Right cardiac atrium (tissue), 5 donors: ENCODE results near the gene PI4KA. TPM values are rescaled to one million over a fixed set of nuclear protein-coding genes. Genes with fewer than 3 reads are reported as not detected.
"Not testable (repeated sequence)": the region's sequence is repeated elsewhere in the genome, so short reads cannot be mapped to it uniquely, and the experiment has no call there.

Source experiments
- ATAC-seq, 2 donors: fragments of 200-7000 bp; cut with Tn5 transposase; one replicate each; pipeline versions ENCODE4 v1.8.0 to v1.9.1; 2020; ENCODE audit warnings: moderate library complexity in 2 of 2, mild to moderate bottlenecking in 1 of 2
- DNase-seq, 3 donors: peaks; one replicate each; pipeline ENCODE4 v3.0.0-alpha.2; 2020
- H3K27ac ChIP-seq: one replicate; pipeline ENCODE4 v1.5.1; 2013; ENCODE audit warnings: mild to moderate bottlenecking, low read length, control low read depth, moderate library complexity
- H3K27me3 ChIP-seq: one replicate; pipeline ENCODE4 v1.6.1; 2013; ENCODE audit not compliant: control insufficient read depth, insufficient read depth
- H3K4me1 ChIP-seq: one replicate; pipeline ENCODE4 v1.6.1; 2013; ENCODE audit warnings: low read length; ENCODE audit not compliant: control insufficient read depth, insufficient read depth
- H3K4me3 ChIP-seq: one replicate; pipeline ENCODE4 v1.5.1; 2013; ENCODE audit warnings: low read length, control low read depth
- H3K9me3 ChIP-seq: one replicate; pipeline ENCODE4 v1.6.1; 2013; ENCODE audit warnings: low read length; ENCODE audit not compliant: control insufficient read depth
- WGBS: extraction: QIAGEN DNeasy Blood & Tissue Kit; methylation state at CpG from one replicate; pipeline ENCODE4 v1.1.7; 2013; 5-methylcytosine and 5-hydroxymethylcytosine counted together
- intact Hi-C, 4 donors: fragments of 100-400 bp; cut with DNase I; formaldehyde crosslinking; loops; one replicate each; pipeline versions ENCODE4 v1.11.0 to v1.14.0; 2022 to 2023
- polyA plus RNA-seq: library from polyadenylated mRNA; stranded (reverse); fragments of 200-250 nt; gene quantifications from one replicate; pipeline ENCODE4 v1.2.3, GENCODE V29; 2013
- total RNA-seq, 4 donors: library from RNA; stranded (reverse); fragmentation: NEBNext Ultra II Directional; extraction: Animal tissue kit (Norgen Biotek cat#: 25700); gene quantifications; one replicate each; pipeline ENCODE4 v1.2.1, GENCODE V29; 2021
- donor health status: healthy with polysubstance abuse.
- donor health status: DM: no; HTN: yes; CAD: no.
- donor health status: DM: no; HTN: no; CAD: no.
- donor health status: DM: no; HTN: yes; CAD: no; lungs with severe emphysema.
- donor health status: DM: yes; HTN: yes; CAD: no.

The PI4KA gene
- total and polyA plus RNA-seq, 5 donors, result 31.3 to 61.9 (median 52.5) TPM

DNA sequence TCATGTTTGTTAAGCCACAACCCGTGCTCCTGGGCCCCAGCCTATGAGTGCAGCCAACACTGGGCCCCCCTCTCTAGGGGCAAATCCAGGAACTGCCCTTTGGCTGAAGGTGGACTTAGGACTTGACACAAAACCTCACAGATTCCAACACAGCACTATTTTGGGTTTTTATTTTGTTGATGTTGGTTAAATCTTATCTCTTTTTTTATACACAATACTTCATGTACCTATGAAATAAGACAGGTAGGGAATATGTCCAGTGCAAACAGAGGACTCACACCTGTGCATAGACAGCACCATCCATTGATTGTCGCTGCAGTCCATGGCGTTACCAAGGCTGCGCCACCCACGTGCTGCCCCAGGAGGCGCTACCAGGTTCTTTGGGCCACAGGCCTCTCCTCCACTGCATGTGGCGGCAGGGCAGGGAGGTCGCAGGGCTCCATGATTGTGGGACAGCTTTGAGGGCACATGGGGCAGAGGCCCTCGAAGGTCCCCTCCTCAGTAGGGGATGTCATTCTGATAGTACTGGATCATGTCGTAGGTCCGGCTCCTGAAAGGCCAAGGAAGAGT is 151.0 kb downstream of the PI4KA start:
- H3K9me3 ChIP-seq, H3K27me3 ChIP-seq, H3K27ac ChIP-seq, intact Hi-C loops, ATAC-seq, H3K4me1 ChIP-seq, DNase-seq, H3K4me3 ChIP-seq: not testable (repeated sequence)
- WGBS, result 96% methylated on average over 11 of the region's 11 CpGs

DNA sequence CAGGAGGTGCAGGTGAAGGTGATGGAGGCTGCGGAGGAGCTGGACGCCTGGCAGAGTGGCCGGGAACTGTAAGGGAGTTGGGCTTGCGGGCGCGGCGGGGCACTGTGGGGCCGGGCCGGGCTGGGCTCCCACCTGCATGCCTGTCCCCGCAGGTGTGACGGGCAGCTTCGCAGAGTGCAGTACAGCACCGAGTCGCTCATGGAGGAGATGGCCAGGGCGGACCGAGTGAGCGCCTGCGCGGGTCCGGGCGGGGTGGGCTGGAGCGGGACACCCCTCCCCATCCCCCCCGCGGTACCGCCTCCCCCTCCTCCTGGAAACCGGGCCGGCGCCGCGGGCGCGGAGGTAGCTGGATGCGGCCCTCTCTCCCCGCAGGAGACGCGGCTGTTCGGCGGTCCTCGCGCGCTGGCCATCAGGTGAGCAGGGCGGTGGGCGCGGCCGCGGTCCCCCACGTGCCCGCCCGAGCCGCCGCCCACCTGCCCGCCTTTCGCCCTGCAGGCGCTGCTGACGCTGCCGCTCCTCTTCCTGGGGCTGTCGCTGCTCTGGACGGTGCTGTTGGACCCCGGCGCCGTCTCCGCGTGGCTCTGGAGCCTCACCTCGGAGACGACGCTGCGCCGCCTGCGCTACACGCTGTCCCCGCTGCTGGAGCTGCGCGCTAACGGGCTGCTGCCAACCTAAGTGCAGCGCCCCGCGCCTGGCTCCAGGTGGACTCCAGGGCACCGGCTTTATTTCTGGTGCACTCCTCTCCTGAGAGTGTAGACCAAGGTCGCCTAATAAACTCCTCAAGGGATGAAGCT is 154.6 kb downstream of the PI4KA start:
- ATAC-seq (peak in 1 of 2 donors; percentile 5), DNase-seq (peak in 1 of 3 donors; percentile 59)
- H3K4me3 ChIP-seq, intact Hi-C loops, H3K9me3 ChIP-seq, H3K4me1 ChIP-seq, H3K27ac ChIP-seq, H3K27me3 ChIP-seq: not testable (repeated sequence)
- WGBS, result 2% methylated on average over 64 of the region's 79 CpGs

DNA sequence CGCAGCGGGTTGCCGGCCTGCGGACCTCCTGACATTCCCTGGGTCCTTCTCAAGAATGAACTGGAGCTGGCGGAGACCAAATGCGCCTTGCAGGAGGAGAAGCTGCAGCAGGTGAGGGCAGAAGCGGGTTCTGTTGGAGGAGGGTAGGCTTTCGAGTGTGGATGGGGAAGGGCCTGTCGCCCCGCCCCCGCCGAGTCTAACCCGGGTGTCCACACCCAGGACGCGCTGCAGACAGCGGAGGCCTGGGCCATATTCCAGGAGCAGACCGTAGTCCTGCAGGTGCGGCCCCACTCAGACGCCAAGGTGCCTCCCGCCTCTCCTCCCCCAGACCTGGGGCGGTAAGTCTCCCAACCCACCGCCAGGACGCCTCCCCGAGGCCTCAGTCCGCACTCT is 155.2 kb downstream of the PI4KA start:
- ATAC-seq (peak; percentile 59 to 66), DNase-seq (peak in 2 of 3 donors; percentile 88 to 91)
- H3K27ac ChIP-seq, H3K27me3 ChIP-seq, H3K9me3 ChIP-seq, H3K4me1 ChIP-seq, intact Hi-C loops: not testable (repeated sequence)
- WGBS, result 2% methylated on average over 11 of the region's 25 CpGs
- H3K4me3 ChIP-seq, result peak overlapping the region; percentile 49

DNA sequence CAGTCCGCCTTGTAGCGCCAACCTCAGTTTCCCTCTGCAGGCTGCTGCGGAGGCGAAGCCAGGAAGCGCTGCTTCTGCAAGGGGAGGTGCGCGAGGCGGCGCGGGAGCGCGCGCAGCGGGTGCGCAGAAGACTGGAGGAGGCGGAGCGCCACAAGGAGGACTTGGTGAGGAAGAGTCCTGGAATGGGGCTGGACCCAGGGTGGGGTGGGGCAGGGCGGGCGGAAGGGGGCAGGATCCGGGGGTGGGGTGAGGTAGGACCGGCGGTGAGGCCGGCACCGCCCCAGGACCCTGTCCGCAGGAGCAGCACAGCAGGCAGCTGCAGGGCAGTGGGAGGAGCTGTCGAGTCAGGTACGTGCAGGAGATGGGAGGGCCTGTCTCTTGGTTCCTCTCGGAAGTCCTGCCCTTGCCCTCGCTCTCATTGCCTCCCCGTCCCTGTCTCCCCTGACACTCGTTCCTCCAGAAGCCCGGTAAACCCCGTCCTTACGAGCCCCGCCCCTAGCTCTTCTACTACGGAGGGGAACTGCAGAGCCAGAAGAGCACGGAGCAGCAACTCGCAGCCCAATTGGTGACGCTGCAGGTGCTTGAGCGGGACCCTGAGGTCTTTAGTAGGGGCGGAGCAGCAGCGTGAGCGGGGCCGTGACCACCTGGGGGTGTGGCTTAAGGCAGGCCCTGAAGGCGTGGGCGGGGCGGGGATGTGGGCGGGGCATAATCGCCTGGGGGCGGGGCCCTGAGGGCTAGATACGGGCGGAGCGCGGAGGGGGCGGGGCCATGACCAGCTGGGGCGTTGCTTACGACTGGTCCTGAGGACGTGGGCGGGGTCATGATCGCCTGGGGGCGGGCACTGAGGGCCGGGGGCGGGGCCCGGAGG is 155.8 kb downstream of the PI4KA start:
- peak; percentile 97 to 99 (median 99) for DNase-seq
- H3K9me3 ChIP-seq, H3K4me1 ChIP-seq, H3K27me3 ChIP-seq, intact Hi-C loops: not testable (repeated sequence)
- H3K27ac ChIP-seq, result peak overlapping the region; percentile 43
- ATAC-seq, result peak; percentile 97
- WGBS, result 1% methylated on average over 61 of the region's 64 CpGs
- H3K4me3 ChIP-seq, result peak overlapping the region; percentile 49

DNA sequence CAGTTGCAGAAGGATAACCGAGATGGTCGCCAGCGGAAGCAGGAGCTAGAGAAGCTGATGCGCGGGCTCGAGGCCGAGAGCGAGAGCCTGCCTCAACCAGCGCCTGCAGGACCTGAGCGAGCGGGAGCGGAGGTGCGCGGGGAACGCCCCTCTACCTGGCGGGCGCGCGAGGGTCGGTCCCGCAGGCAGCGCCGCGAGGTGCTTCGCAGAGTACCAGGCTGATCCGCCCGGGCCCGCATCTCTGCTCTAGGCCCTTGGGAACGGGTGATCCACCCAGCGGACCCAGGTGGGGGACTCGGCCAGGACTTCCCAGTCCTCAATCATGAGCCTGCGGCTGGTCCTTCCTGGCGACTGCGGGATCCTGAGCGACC is 156.5 kb downstream of the PI4KA start:
- H3K27me3 ChIP-seq, H3K4me1 ChIP-seq, H3K9me3 ChIP-seq, H3K27ac ChIP-seq, intact Hi-C loops: not testable (repeated sequence)
- ATAC-seq (peak; percentile 14 to 15), DNase-seq (peak in 1 of 3 donors; percentile 45)
- peak overlapping the region; percentile 49 for H3K4me3 ChIP-seq
- under 1% methylated on average over 27 of the region's 35 CpGs for WGBS

DNA sequence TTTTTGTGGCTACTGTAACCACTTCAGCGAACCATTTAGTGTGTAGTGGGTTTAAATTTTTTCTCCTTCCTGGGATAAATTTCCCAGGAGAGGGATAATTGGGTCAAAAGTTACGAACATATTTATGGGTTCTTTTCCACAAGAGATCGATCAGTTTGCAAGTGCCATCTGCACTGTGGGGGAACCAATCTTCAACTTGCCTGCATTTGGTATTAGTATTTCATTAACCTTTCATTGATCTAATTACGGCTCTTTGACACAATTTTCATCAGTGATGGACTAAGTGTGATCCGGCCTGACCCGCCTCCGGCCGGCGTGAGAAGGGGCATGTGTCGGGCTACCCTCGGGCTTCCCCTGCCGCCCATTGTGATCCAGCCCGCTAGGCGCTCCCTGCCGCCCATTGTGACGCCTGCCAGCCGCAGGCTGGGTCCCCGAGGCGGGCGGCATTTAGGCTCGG is 156.9 kb downstream of the PI4KA start:
- WGBS, result 15% methylated on average over 17 of the region's 21 CpGs
- H3K4me3 ChIP-seq, H3K9me3 ChIP-seq, DNase-seq, intact Hi-C loops, H3K27ac ChIP-seq, H3K27me3 ChIP-seq, H3K4me1 ChIP-seq: not testable (repeated sequence)
- peak; percentile 0 to 16 for ATAC-seq

DNA sequence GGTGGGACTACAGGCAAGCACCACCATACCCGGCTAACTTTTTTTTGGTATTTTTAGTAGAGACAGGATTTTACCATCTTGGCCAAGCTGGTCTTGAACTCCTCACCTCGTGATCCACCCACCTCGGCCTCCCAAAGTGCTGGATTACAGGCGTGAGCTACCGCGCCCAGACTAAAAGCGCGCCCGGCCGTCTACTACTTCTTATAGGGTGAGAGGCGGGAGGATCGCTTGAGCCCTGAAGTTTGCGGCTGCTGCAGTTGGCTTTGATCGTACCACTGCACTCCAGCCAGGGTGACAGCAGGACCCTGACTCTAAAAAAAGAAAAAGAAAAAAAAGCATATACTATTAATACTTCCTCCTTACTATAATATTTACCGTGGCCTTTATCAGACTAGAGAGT is 158.3 kb downstream of the PI4KA start:
- WGBS, result 90% methylated on average over 15 of the region's 15 CpGs
- ATAC-seq, intact Hi-C loops: not testable (repeated sequence)

DNA sequence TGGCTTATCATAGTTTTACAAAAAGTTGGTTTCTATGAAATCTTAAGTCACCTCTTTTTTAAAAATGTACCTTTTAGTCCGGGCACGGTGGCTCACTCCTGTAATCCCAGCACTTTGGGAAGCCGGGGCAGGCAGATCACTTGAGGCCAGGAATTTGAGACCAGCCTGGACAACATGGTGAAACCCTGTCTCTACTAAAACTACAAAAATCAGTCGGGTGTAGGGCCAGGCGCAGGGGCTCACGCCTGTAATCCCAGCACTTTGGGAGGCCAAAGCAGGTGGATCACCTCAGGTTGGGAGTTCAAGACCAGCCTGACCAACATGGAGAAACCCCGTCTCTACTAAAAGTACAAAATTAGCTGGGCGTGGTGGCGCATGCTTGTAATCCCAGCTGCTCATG is 158.8 kb downstream of the PI4KA start:
- intact Hi-C loops, ATAC-seq: not testable (repeated sequence)
- WGBS, result 85% methylated on average over 9 of the region's 9 CpGs

More for the DNA sequence above, 158.3 kb downstream of the PI4KA start:
- H3K27me3 ChIP-seq, DNase-seq, H3K4me1 ChIP-seq, H3K27ac ChIP-seq, H3K9me3 ChIP-seq, H3K4me3 ChIP-seq: not testable (repeated sequence)

DNA sequence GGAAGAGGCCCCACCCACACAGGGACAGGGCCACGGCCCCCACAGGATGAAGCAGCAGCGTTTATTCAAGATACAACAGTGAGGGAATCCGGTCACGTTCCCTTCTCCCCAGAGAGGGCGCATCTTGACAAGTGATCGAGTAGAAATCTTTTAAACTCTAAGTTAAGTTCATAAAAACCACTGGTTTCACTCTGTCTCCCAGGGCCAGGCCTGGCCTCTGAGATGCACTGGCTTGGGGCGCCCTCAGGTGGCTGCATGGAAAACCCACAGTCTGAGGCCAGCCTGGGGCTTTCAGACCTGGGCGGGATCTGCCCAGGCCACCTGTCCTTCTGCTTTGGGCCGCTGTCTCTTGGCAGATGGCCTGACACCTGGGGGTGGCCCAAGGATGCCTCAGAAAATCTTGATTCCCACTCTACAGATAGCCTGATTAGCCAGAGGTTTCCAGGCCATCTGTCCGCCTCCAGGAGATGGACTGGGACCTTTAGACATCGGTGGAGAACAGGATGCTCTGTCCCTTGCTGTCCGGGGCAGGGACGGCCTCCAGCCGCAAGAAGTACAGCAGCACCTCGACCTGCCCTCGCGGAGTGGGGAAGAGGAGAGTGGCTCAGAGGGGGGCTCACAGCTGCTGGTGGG is 161.0 kb downstream of the PI4KA start:
- ATAC-seq (peak in 1 of 2 donors; percentile 58), DNase-seq (peak in 2 of 3 donors; percentile 92 to 93)
- H3K27ac ChIP-seq, H3K27me3 ChIP-seq, intact Hi-C loops, H3K4me3 ChIP-seq, H3K4me1 ChIP-seq, H3K9me3 ChIP-seq: not testable (repeated sequence)
- WGBS, result 34% methylated on average over 16 of the region's 17 CpGs

More for the DNA sequence above, 158.8 kb downstream of the PI4KA start:
- not testable (repeated sequence) for H3K4me1 ChIP-seq, H3K27ac ChIP-seq, H3K4me3 ChIP-seq, H3K27me3 ChIP-seq, H3K9me3 ChIP-seq, DNase-seq

DNA sequence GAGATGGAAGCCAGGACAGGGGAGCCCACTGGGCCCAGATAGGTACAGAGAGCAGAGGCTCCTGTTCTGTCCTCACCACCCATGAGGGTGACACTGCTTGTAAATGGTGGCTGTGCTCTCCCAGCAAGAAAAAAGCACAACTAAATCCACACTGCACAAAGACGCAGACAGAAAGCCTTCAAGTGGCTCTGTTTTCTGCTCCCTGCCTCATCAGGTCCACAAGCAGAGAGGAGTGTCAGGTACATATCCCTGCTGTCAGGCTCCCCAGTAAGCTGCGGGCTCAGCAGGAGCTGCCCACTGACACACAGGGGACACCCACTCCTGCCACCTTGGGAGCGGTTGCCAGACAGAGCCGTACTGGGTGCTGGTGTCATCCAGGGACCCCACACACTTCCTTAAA is 162.6 kb downstream of the PI4KA start:
- DNase-seq, intact Hi-C loops, H3K27ac ChIP-seq, H3K27me3 ChIP-seq, H3K4me3 ChIP-seq, H3K9me3 ChIP-seq, ATAC-seq, H3K4me1 ChIP-seq: not testable (repeated sequence)
- whole genome bisulfite sequencing, result 95% methylated on average over 3 of the region's 4 CpGs
